K562 (cell line): Measurements from ENCODE around the gene AMMECR1. TPM values are rescaled to one million over a fixed set of nuclear protein-coding genes. Genes with fewer than 3 reads are reported as not detected.
A peak's percentile ranks its signal among the peaks of the same experiment; 100 is the strongest.
"Not testable (repeated sequence)": the region's sequence is repeated elsewhere in the genome, so short reads cannot be mapped to it uniquely, and the experiment has no call there.

Source experiments
- ATAC-seq: fragments of 200-7000 bp; cut with Tn5 transposase; 3 replicates; pipeline ENCODE4 v1.9.1; 2020; ENCODE audit warnings: moderate library complexity
- BruUV-seq: library from RNA; stranded (reverse); fragments of 400-500 nt; replicated peaks from 2 replicates; lab custom pipeline; 2021; lab: Mats Ljungman, UMichigan
- CTCF ChIA-PET: fragments of 300-600 bp; formaldehyde crosslinking; extraction: SDS; loops from one replicate; lab custom pipeline; 2021; ENCODE audit warnings: low intra/inter-chr PET ratio; lab: Yijun Ruan, JAX
- POLR2A ChIA-PET: fragments of 300-600, 350-650 bp; sonication (Branson Sonifier 250); formaldehyde crosslinking; extraction: SDS; loops from one replicate; lab custom pipeline; 2021; ENCODE audit warnings: antibody characterized with exemption, inconsistent platforms; lab: Yijun Ruan, JAX
- DNase-seq, 4 experiments: peaks; one replicate each; pipeline versions ENCODE4 v3.0.0 to v3.0.0-alpha.2; 2011 to 2018; ENCODE audit warnings: low spot score in 3 of 4, mixed read lengths in 3 of 4; ENCODE audit errors: extremely low read depth in 1 of 4
- FAIRE-seq: peaks from 2 replicates; lab custom pipeline; 2011; peaks lifted over from hg19 to GRCh38; lab: Jason Lieb, UNC
- H2AFZ ChIP-seq: 2 replicates; pipeline ENCODE4 v1.6.0; 2011; ENCODE audit warnings: low read depth, low read length, control low read depth, inconsistent platforms
- H3K27ac ChIP-seq: fragments of 200-600 bp; 3 replicates; pipeline ENCODE4 v1.8.0; 2011; ENCODE audit warnings: low read depth, mild to moderate bottlenecking, control low read depth, inconsistent platforms, low read length, moderate library complexity, mixed read lengths; ENCODE audit errors: extremely low read depth
- H3K27me3 ChIP-seq, 2 experiments: fragments of 300-600 bp in 1 of 2; 2 replicates in 1 of 2; 3 replicates in 1 of 2; pipeline versions ENCODE4 v1.6.0 to v1.8.0; 2011; ENCODE audit warnings: inconsistent platforms in 2 of 2, low read length in 2 of 2, mild to moderate bottlenecking in 1 of 2, mixed read lengths in 1 of 2, moderate library complexity in 1 of 2; ENCODE audit not compliant: control insufficient read depth in 2 of 2, insufficient read depth in 2 of 2
- H3K36me3 ChIP-seq: fragments of 300-600 bp; 3 replicates; pipeline ENCODE4 v1.8.0; 2011; ENCODE audit warnings: mild to moderate bottlenecking, low read length, inconsistent platforms; ENCODE audit not compliant: control insufficient read depth, insufficient read depth
- H3K4me1 ChIP-seq, 2 experiments: fragments of 200-600 bp in 1 of 2; replicated peaks in 1 of 2; 2 replicates in 1 of 2; 3 replicates in 1 of 2; pipeline versions ENCODE4 v1.5.1 to v1.8.0; 2011; ENCODE audit warnings: inconsistent platforms in 2 of 2, low read length in 2 of 2, mild to moderate bottlenecking in 1 of 2, mixed read lengths in 1 of 2, moderate library complexity in 1 of 2; ENCODE audit not compliant: control insufficient read depth in 2 of 2, insufficient read depth in 2 of 2
- H3K4me2 ChIP-seq: 2 replicates; pipeline ENCODE4 v1.6.1; 2011; ENCODE audit warnings: low read length, control low read depth, inconsistent platforms, mixed read lengths; ENCODE audit not compliant: insufficient read depth
- H3K4me3 ChIP-seq: fragments of 200-600 bp; sonication (generic), shearing (Covaris generic); 2 replicates; pipeline ENCODE4 v1.5.1; 2016; ENCODE audit warnings: control low read depth, inconsistent platforms
- H3K79me2 ChIP-seq: fragments of 200-600 bp; 3 replicates; pipeline ENCODE4 v1.8.0; 2011; ENCODE audit warnings: low read length, inconsistent platforms; ENCODE audit not compliant: control insufficient read depth, insufficient read depth
- H3K9ac ChIP-seq, 2 experiments: 2 replicates each; pipeline versions ENCODE4 v1.6.0 to v1.6.1; 2011; ENCODE audit warnings: low read depth in 2 of 2, low read length in 2 of 2, control low read depth in 1 of 2, inconsistent platforms in 1 of 2, mild to moderate bottlenecking in 1 of 2, mixed read lengths in 1 of 2; ENCODE audit not compliant: insufficient read depth in 1 of 2
- H3K9me1 ChIP-seq: one replicate; pipeline ENCODE4 v1.6.0; 2011; ENCODE audit warnings: inconsistent platforms, mild to moderate bottlenecking, low read length, moderate library complexity; ENCODE audit not compliant: control insufficient read depth, insufficient read depth
- H3K9me3 ChIP-seq: replicated peaks from 2 replicates; pipeline ENCODE4 v1.5.1; 2011; ENCODE audit warnings: low read depth, low read length, inconsistent platforms; ENCODE audit not compliant: control insufficient read depth, insufficient read depth
- H4K20me1 ChIP-seq: replicated peaks from 2 replicates; pipeline ENCODE4 v1.6.1; 2011; ENCODE audit warnings: low read length, inconsistent platforms, mixed read lengths; ENCODE audit not compliant: control insufficient read depth, insufficient read depth
- RBM25 ChIP-seq: fragments of 200-400 bp; formaldehyde crosslinking; IDR thresholded peaks from 2 replicates; pipeline ENCODE4 v1.6.1; 2018; ENCODE audit warnings: low read length, low read depth, moderate library complexity; ENCODE audit not compliant: severe bottlenecking
- SAFB2 ChIP-seq: fragments of 200-400 bp; formaldehyde crosslinking; IDR thresholded peaks from 2 replicates; pipeline ENCODE4 v1.6.1; 2018; ENCODE audit warnings: borderline replicate concordance, low read length, low read depth, moderate library complexity; ENCODE audit not compliant: severe bottlenecking
- TAF9B ChIP-seq: fragments of 450-650 bp; IDR thresholded peaks from 2 replicates; pipeline ENCODE4 v1.6.1; 2018; ENCODE audit warnings: mild to moderate bottlenecking; ENCODE audit not compliant: partially characterized antibody
- ZNF121 ChIP-seq: sonication (generic); formaldehyde crosslinking; conservative IDR thresholded peaks from 2 replicates; pipeline ENCODE4 v1.8.0; 2022; ENCODE audit warnings: missing genetic modification reagents
- WGBS: fragments of 100-300 bp; shearing (Covaris generic); methylation state at CpG from one replicate; pipeline ENCODE4 v1.1.6; 2016; ENCODE audit warnings: low coverage, mixed read lengths; ENCODE audit not compliant: insufficient coverage; ENCODE audit errors: missing lambda C conversion rate; 5-methylcytosine and 5-hydroxymethylcytosine counted together
- in situ Hi-C: fragments of 300-500 bp; cut with MboI; formaldehyde crosslinking; loops from 4 replicates; pipeline ENCODE4 v1.15.0; 2018; ENCODE audit warnings: inconsistent platforms, mixed read lengths
- intact Hi-C: fragments of 100-400 bp; cut with micrococcal nuclease; formaldehyde crosslinking; loops from 2 replicates; pipeline ENCODE4 v1.14.2; 2022
- polyA plus RNA-seq, 8 experiments: library from polyadenylated mRNA; depleted of rRNA in 4 of 8; stranded (reverse) in 5 of 8; unstranded in 3 of 8; fragments of >200 nt; fragmentation: Nextera tagmentation in 2 of 8; fragmentation: Illumina TruSeq in 1 of 8; extraction: Ambion mirVana in 2 of 8; extraction: Trizol in 1 of 8; gene quantifications; 2 replicates each; pipeline versions ENCODE4 v1.2.1 to v1.2.3, GENCODE V29; 2011 to 2014; ENCODE audit warnings: inconsistent platforms in 1 of 8, missing spikeins in 1 of 8
- total RNA-seq, 7 experiments: library from RNA; depleted of rRNA in 6 of 7; stranded (reverse); fragments of >200 nt in 6 of 7; fragmentation: Illumina TruSeq in 2 of 7; extraction: Trizol in 2 of 7; gene quantifications; 2 replicates each; pipeline versions ENCODE4 v1.2.1 to v1.2.3, GENCODE V29; 2011 to 2021; ENCODE audit warnings: low replicate concordance in 1 of 7

Gene AMMECR1
- total and polyA plus RNA-seq, 9 of the 15 experiments (the other 6 are each of a cell fraction or from before 2014, with no cell fraction given), result 13.9 to 36.7 (median 23.6) TPM

DNA sequence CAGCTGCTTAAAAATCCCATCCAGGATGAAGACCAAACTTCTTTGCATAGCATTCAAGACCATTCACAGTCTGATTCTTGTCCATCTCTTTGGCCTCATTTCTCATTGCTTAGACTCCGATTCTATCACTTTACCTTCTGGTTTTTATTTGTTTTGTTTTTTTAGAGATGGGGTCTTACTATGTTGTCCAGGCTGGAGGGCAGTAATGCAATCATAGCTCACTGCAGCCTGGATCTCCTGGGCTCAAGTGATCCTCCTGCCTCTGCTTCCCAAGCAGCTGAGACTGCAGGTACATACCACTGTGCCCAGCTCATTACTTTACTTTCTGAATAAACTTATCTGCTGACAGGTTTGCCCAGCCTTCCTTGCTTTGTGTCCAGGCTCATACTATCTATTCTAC, 162.1 kb downstream of the AMMECR1 start:
- Histone ChIP-seq H3K79me2 (peaks cover 15% of the 10 kb centered on the region; the same call in 2 of the 3 replicates), H3K36me3 (peaks cover 23% of the 10 kb centered on the region), H3K9me3 (no peaks in the 10 kb centered on the region), H3K9me1 (no peaks in the 10 kb centered on the region), H3K9ac (no peak overlapping the region), H3K4me1 (peaks cover 7 to 25% of the 10 kb centered on the region in 2 experiments; a peak in 3 of 5 replicates), H3K4me2 (no peak overlapping the region), H2AFZ (no peak overlapping the region), H3K27ac (no peak overlapping the region), H3K27me3 (no peaks in the 10 kb centered on the region), H4K20me1 (no peaks in the 10 kb centered on the region; the same call in 1 of the 2 replicates), H3K4me3 (no peak overlapping the region)
- ChIA-PET CTCF (interaction anchor here (0.5 to 1.9 kb wide), 4 partner anchors 152 to 256 kb away, joined by 3 to 11 read pairs (median 5); no protein-coding TSS in a partner anchor), POLR2A (interaction anchor here (0.9 kb wide), 1 partner anchor 9 kb away, joined by 3 read pairs; no protein-coding TSS in a partner anchor)
- intact Hi-C loops, result loop anchor here (10.0 kb wide), 2 partner anchors 671 to 689 kb away; partner anchors contain the start of gene GUCY2F
- in situ Hi-C loops, result loop anchor here (25.0 kb wide), 2 partner anchors 507 to 707 kb away; no protein-coding TSS in a partner anchor
- BruUV-seq, result no TSS peak
- FAIRE-seq, result no peak
- WGBS, result 10% methylated on average over 1 of the region's 1 CpG
- no peak for ATAC-seq
- DNase-seq, result no peak
- TF ChIP-seq ZNF121 (CRISPR knock-in tag) (peak; percentile 86), SAFB2 (no peak), TAF9B (no peak), RBM25 (peak; percentile 22)

- H3K79me2 ChIP-seq, result peaks cover 10% of the 10 kb centered on the region; the same call in 2 of the 3 replicates
- POLR2A ChIA-PET, H3K4me3 ChIP-seq, H3K27me3 ChIP-seq, H3K9me3 ChIP-seq, H4K20me1 ChIP-seq, H3K9me1 ChIP-seq, ATAC-seq, H3K27ac ChIP-seq, H2AFZ ChIP-seq, H3K4me2 ChIP-seq, FAIRE-seq, DNase-seq, H3K9ac ChIP-seq, BruUV-seq: not testable (repeated sequence)
- peaks cover 5 to 16% of the 10 kb centered on the region in 2 experiments; a peak in 3 of 5 replicates for H3K4me1 ChIP-seq
- intact Hi-C loops, result loop anchor here (10.0 kb wide), 2 partner anchors 670 to 690 kb away; partner anchors contain the start of gene GUCY2F
- H3K36me3 ChIP-seq, result peaks cover 30% of the 10 kb centered on the region
- WGBS, result 51% methylated on average over 4 of the region's 5 CpGs
- in situ Hi-C loops, result loop anchor here (25.0 kb wide), 2 partner anchors 508 to 708 kb away; no protein-coding TSS in a partner anchor
- CTCF ChIA-PET, result interaction anchor here (0.6 kb wide), 1 partner anchor 465 kb away, joined by 3 read pairs; no protein-coding TSS in a partner anchor
Observed at GRCh38 chrX:110154328-110154727, 163.6 kb downstream of the AMMECR1 start.
